Vagina (tissue), 2 donors: ENCODE results near the gene RBM12. TPM values are rescaled to one million over a fixed set of nuclear protein-coding genes. Genes with fewer than 3 reads are reported as not detected.

Experiments
- DNase-seq, 2 donors: peaks; one replicate each; pipeline ENCODE4 v3.0.0-alpha.2; 2017; ENCODE audit errors: extremely low spot score in 2 of 2
- H3K27ac ChIP-seq: fragments of 200-600 bp; sonication (generic); one replicate; pipeline ENCODE4 v1.5.1; 2019
- H3K27me3 ChIP-seq: fragments of 200-600 bp; sonication (generic); one replicate; pipeline ENCODE4 v1.5.1; 2019
- H3K36me3 ChIP-seq, 2 donors: fragments of 200-600 bp; sonication (generic); one replicate each; pipeline ENCODE4 v1.5.1; 2017 to 2019
- H3K4me1 ChIP-seq: fragments of 200-600 bp; sonication (generic); one replicate; pipeline ENCODE4 v1.5.1; 2019
- H3K4me3 ChIP-seq, 2 donors: fragments of 200-600 bp; sonication (generic); 1 replicate in 1 of 2; 2 replicates in 1 of 2; pipeline ENCODE4 v1.5.1; 2016 to 2019
- H3K9me3 ChIP-seq: fragments of 200-600 bp; sonication (generic); one replicate; pipeline ENCODE4 v1.5.1; 2019
- CTCF ChIP-seq, 3 experiments: fragments of 450-650 bp in 2 of 3; fragments of 200-600 bp in 1 of 3; sonication (generic) in 1 of 3; IDR thresholded peaks; one replicate each; pipeline ENCODE4 v1.5.1; 2017 to 2019; ENCODE audit warnings: antibody characterized with exemption in 3 of 3, mild to moderate bottlenecking in 2 of 3, moderate library complexity in 2 of 3
- POLR2A ChIP-seq, 2 donors: fragments of 450-650 bp; IDR thresholded peaks; one replicate each; pipeline ENCODE4 v1.6.1; 2017; ENCODE audit warnings: antibody characterized with exemption in 2 of 2, mild to moderate bottlenecking in 2 of 2, moderate library complexity in 2 of 2
- POLR2AphosphoS5 ChIP-seq, 2 donors: sonication (generic); formaldehyde crosslinking; IDR thresholded peaks; one replicate each; pipeline ENCODE4 v1.9.0; 2017; ENCODE audit warnings: antibody characterized with exemption in 2 of 2, mild to moderate bottlenecking in 2 of 2, low read depth in 1 of 2; ENCODE audit not compliant: insufficient read depth in 1 of 2
- intact Hi-C: fragments of 100-400 bp; cut with DNase I; formaldehyde crosslinking; loops from one replicate; pipeline ENCODE4 v1.15.1; 2023
- total RNA-seq: library from RNA; depleted of rRNA; stranded (reverse); fragments of >200 nt; gene quantifications from one replicate; pipeline ENCODE4 v1.2.3, GENCODE V29; 2016

The RBM12 gene
- total RNA-seq, 1 donor from 2014 or later = 26.8 TPM

- Histone ChIP-seq H3K4me1 (peaks cover 56% of the 10 kb centered on the region), H3K36me3 (peaks cover 0 to 30% of the 10 kb centered on the region in 2 donors), H3K4me3 (no peak overlapping the region), H3K27me3 (no peaks in the 10 kb centered on the region), H3K9me3 (no peaks in the 10 kb centered on the region), H3K27ac (no peak overlapping the region)
- DNase-seq = no peak
- no peak for TF ChIP-seq POLR2A (IDR thresholded peaks at IDR 0.05)
- no peak for TF ChIP-seq POLR2AphosphoS5 (IDR thresholded peaks at IDR 0.05; ENCODE audit: insufficient read depth in 1 of 2, low read depth in 1 of 2)
- TF ChIP-seq CTCF (IDR thresholded peaks at IDR 0.05) = no peak
- intact Hi-C loops = no loop called here
Measured at GRCh38 chr20:35652641-35653429, 11.9 kb downstream of the RBM12 start.

GRCh38 chr20:35651958-35652357, 12.7 kb downstream of the RBM12 start:
- peaks cover 47% of the 10 kb centered on the region for H3K4me1 ChIP-seq

GRCh38 chr20:35650632-35651031, 14.1 kb downstream of the RBM12 start:
- Histone ChIP-seq H3K4me1 (peaks cover 41% of the 10 kb centered on the region), H3K36me3 (peaks cover 0 to 30% of the 10 kb centered on the region in 2 donors), H3K9me3 (no peaks in the 10 kb centered on the region), H3K4me3 (no peak overlapping the region), H3K27me3 (no peaks in the 10 kb centered on the region), H3K27ac (no peak overlapping the region)
- intact Hi-C loops = no loop called here
- TF ChIP-seq CTCF (IDR thresholded peaks at IDR 0.05) = no peak
- no peak for TF ChIP-seq POLR2AphosphoS5 (IDR thresholded peaks at IDR 0.05; ENCODE audit: insufficient read depth in 1 of 2, low read depth in 1 of 2)
- no peak for TF ChIP-seq POLR2A (IDR thresholded peaks at IDR 0.05)
- DNase-seq = no peak

More at GRCh38 chr20:35651958-35652357, 12.7 kb downstream of the RBM12 start:
- intact Hi-C loops = no loop called here
- no peak for DNase-seq
- no peaks in the 10 kb centered on the region for H3K27me3 ChIP-seq
- TF ChIP-seq POLR2A (IDR thresholded peaks at IDR 0.05) (no peak), CTCF (IDR thresholded peaks at IDR 0.05) (no peak), POLR2AphosphoS5 (IDR thresholded peaks at IDR 0.05; ENCODE audit: insufficient read depth in 1 of 2, low read depth in 1 of 2) (no peak)
- H3K9me3 ChIP-seq = no peaks in the 10 kb centered on the region
- H3K27ac ChIP-seq = no peak overlapping the region
- H3K4me3 ChIP-seq = no peak overlapping the region
- peaks cover 0 to 30% of the 10 kb centered on the region in 2 donors for H3K36me3 ChIP-seq

GRCh38 chr20:35648836-35649235, 15.9 kb downstream of the RBM12 start:
- no peaks in the 10 kb centered on the region for H3K27me3 ChIP-seq
- peaks cover 41% of the 10 kb centered on the region for H3K4me1 ChIP-seq
- no peak for TF ChIP-seq POLR2A (IDR thresholded peaks at IDR 0.05)
- TF ChIP-seq POLR2AphosphoS5 (IDR thresholded peaks at IDR 0.05; ENCODE audit: insufficient read depth in 1 of 2, low read depth in 1 of 2) = no peak
- no peak for TF ChIP-seq CTCF (IDR thresholded peaks at IDR 0.05)
- DNase-seq = no peak
- no peaks in the 10 kb centered on the region for H3K9me3 ChIP-seq
- no peak overlapping the region for H3K27ac ChIP-seq
- intact Hi-C loops = no loop called here
- H3K4me3 ChIP-seq = no peak overlapping the region
- peaks cover 0 to 16% of the 10 kb centered on the region in 2 donors for H3K36me3 ChIP-seq

GRCh38 chr20:35644806-35645205, 19.9 kb downstream of the RBM12 start:
- TF ChIP-seq POLR2AphosphoS5 (IDR thresholded peaks at IDR 0.05; ENCODE audit: insufficient read depth in 1 of 2, low read depth in 1 of 2) = no peak
- no peak for TF ChIP-seq POLR2A (IDR thresholded peaks at IDR 0.05)
- no peaks in the 10 kb centered on the region for H3K36me3 ChIP-seq
- H3K27me3 ChIP-seq = no peaks in the 10 kb centered on the region
- no peaks in the 10 kb centered on the region for H3K9me3 ChIP-seq
- H3K27ac ChIP-seq = no peak overlapping the region
- H3K4me1 ChIP-seq = peaks cover 30% of the 10 kb centered on the region
- no peak for DNase-seq
- intact Hi-C loops = no loop called here
- no peak overlapping the region for H3K4me3 ChIP-seq
